Subcutaneous adipose tissue (tissue), 4 donors: ENCODE data around the gene TOX2. TPM values are rescaled to one million over a fixed set of nuclear protein-coding genes. Genes with fewer than 3 reads are reported as not detected.

ENCODE experiments used
- total RNA-seq, 4 donors: library from RNA; depleted of rRNA; stranded (reverse); fragments of >200 nt; gene quantifications; one replicate each; pipeline ENCODE4 v1.1.0, GENCODE V29; 2016
- TF ChIP-seq, protein P1 (sequence below): fragments of 450-650 bp; IDR thresholded peaks from one replicate; pipeline ENCODE4 v1.5.1; 2016; ENCODE audit warnings: low read depth, mild to moderate bottlenecking, control low read depth, antibody characterized with exemption, moderate library complexity

The TOX2 gene
- total RNA-seq, 4 donors from 2014 or later = 2.6 to 8.1 (median 3.1) TPM; not detected in 1

DNA sequence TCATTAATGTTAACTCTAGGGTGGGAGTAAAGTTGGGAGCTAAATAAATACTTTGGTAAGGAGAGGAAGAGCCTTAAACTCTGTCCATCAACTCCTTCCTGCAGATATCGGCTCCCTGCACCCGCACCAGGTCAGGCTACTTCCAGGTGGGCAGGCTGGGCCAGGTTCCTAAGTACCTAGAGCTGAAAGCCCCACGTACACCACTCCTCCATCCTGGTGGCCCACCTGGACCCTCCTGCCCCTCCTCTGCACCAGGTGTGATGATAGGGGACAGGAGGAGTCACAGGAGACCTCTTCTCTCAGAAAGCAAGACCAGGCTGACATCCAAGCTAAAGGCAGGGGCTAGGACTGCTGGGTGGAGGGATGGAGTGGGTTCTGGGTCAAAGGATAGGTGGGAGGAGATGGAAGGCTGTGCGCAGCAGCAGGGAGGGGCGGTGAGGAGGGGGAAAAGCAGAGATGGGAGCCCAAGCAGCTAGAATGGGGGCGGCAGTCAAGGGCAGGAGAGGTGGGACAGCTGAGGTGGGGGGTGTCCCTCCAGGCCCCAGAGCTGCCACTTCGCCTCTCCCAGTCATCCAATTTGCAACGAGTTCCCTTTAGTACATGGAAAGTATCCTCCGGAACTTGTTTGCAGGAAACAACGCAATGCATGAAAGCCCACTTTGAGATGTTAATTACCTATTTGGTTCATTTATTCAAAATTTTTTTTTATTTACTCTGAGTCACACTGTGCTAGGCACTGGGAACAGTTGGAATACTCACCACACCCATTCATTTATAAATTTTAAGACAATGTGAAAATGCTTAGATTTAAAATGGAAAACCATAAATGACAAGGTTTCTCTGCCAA lies 15.2 kb upstream of the TOX2 start:
- TF ChIP-seq, protein P1, sequence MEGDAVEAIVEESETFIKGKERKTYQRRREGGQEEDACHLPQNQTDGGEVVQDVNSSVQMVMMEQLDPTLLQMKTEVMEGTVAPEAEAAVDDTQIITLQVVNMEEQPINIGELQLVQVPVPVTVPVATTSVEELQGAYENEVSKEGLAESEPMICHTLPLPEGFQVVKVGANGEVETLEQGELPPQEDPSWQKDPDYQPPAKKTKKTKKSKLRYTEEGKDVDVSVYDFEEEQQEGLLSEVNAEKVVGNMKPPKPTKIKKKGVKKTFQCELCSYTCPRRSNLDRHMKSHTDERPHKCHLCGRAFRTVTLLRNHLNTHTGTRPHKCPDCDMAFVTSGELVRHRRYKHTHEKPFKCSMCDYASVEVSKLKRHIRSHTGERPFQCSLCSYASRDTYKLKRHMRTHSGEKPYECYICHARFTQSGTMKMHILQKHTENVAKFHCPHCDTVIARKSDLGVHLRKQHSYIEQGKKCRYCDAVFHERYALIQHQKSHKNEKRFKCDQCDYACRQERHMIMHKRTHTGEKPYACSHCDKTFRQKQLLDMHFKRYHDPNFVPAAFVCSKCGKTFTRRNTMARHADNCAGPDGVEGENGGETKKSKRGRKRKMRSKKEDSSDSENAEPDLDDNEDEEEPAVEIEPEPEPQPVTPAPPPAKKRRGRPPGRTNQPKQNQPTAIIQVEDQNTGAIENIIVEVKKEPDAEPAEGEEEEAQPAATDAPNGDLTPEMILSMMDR = no peak

DNA sequence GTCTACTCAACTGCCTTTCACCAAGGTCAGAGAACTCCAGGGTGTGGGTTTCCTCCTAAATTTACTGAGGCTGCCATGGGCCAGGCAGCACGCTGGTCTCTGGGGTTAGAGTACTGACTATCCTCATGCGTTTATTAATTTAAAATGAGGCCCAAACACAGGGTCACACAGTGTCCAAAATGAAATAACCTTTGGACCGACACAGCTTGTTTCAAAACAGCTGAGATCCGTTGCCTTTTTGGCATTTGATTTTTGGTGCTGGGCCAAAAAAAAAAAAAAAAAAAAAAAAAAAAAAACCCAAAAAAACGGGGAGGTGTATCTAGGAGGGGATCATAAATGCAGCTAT lies 14.6 kb upstream of the TOX2 start:
- TF ChIP-seq, protein P1 = no peak

DNA sequence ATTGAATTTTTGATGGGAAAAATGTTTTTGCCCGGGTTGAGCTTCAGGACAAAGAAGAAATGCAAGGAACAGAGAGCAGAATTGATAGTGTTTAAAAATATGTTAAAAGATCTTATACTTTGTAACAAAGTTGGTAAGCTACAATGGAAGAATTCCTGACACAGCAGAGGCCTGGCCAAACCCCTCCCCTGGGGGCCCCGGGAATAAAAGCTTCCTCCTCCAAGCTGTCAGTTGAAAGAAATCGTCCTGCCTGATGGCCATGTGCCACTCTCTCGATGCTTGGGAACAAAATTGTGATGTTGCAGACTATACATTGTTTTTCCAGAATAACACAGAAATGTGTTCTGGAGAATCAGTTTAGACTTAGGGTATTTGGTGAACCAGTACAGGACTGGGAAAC lies 14.2 kb upstream of the TOX2 start:
- TF ChIP-seq, protein P1 = no peak

DNA sequence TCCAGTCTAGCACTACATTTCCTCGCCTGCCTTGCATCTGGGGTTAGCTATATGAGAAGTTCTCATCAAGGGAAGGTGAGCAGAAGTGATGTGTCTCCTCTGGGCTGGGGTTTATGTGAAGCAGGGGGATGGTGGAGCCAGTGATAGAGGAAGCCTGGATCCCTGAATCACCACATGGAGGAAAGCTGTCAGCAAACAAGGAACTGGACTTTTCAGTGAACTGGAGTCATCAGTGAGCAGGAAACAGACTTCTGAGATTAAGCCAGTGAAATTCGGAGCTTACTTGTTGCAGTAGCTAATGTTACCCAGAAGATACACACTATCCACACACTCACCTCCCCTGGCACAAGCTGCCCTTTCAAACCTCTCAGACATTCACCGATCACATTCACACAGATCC lies 13.4 kb upstream of the TOX2 start:
- TF ChIP-seq, protein P1 = no peak

DNA sequence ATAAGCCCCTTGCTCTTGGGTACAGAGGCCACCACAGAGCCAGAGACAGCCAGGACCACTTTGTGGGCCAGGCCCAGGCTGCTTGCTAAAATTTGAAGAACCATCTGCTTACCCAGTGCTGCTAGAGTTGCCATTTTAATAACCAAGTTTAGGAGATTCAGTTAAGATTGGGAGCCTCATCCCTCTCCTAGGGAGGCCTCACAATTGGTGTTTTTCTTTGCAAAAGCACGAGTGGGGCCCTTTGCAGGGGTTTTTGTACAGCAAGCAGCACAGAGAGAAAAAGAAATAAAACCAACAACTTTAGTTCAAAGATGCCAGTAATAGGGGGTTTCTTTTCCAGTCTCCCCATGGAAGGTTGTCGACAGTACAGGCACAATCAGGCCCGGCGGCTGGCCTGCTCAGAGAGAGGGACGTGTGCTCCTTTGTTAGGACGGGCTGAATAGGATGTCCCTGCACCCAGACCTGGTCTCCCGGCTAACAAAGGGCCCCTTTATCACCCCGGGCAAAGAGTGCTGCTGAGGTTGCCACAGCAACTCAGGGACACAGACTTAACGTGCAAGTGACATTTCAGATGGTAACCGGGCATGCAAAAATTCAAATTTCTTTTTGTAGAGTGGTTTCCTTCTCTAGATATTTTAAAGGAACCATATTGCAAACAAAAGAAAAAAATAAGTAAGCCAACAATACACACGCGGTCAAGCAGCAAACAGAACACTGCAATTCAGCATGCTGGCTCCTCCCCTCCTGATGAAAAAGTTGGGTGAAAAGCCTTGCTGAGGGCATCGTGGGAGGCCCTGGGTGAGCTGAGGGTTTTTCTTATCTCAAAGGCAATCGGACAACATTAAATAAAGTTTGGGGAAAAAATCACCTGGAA lies 10.5 kb upstream of the TOX2 start:
- TF ChIP-seq, protein P1 = no peak

DNA sequence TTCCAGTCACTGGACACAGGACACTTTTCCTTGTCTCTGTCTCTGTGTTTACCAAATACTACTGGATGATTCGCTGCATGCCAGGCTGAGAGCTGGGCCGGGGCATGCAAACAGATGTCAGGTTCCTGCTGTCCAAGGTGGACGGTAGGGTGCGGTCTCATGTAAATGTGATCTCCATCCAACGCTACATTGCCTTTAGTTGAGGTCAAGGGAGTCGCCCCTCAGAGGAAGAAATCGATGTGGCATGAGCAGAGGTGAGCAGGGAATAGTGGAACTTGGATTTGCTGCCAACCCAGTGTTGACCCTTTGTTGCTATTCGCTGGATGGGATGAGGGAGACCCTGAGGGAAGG lies 9.8 kb upstream of the TOX2 start:
- TF ChIP-seq, protein P1 = no peak

DNA sequence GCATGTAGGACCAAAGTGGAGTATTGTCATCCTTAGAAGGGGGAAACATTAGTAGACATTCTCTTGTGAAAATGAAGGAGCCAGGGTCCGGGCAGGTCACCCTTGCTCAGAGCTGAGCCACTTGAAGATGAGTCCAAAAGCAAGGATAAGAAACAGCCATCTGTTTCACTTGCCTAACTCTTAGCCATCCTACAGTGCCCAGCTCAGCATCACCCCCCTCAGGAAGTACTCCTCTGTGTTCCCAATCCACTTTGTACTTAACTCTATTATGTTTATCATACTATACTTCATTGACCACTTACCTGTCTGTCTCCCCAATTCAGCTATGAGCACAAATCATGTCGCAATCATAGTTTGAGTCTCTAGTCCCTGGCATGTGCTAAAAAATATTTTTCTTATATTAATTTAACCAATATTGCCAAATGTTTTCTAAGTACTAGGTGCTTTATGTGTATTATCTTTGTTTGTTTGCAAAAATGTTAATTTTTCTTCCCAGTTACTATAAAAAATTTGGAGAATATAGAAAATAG lies 8.1 kb upstream of the TOX2 start:
- TF ChIP-seq, protein P1 = no peak
